OCI-LY3 (cell line): Measurements from ENCODE around the gene CCDC40.
A peak's percentile ranks its signal among the peaks of the same experiment; 100 is the strongest.

Experiments
- H2AFZ ChIP-seq: fragments of 200-600, 300-600 bp; shearing (Covaris generic); 2 replicates; pipeline ENCODE4 v1.6.0; 2014; ENCODE audit warnings: antibody characterized with exemption, low read depth, low read length
- H3K27ac ChIP-seq: fragments of 200-600, 300-600 bp; sonication (generic); 2 replicates; pipeline ENCODE4 v1.5.1; 2014; ENCODE audit warnings: mild to moderate bottlenecking, low read length, moderate library complexity, mixed read lengths
- H3K27me3 ChIP-seq: fragments of 200-600, 300-600 bp; sonication (generic); 2 replicates; pipeline ENCODE4 v1.6.1; 2014; ENCODE audit warnings: low read depth, low read length, mixed read lengths
- H3K36me3 ChIP-seq: fragments of 200-600, 300-600 bp; sonication (generic); replicated peaks from 2 replicates; pipeline ENCODE3; 2014; ENCODE audit warnings: low read depth, low read length, mixed read lengths
- H3K4me1 ChIP-seq: fragments of 300-600, 200-600 bp; sonication (generic); 2 replicates; pipeline ENCODE4 v1.6.1; 2014; ENCODE audit warnings: low read length, mixed read lengths
- H3K4me2 ChIP-seq: fragments of 200-600, 300-600 bp; sonication (generic); 2 replicates; pipeline ENCODE4 v1.6.1; 2014; ENCODE audit warnings: low read length, mixed read lengths
- H3K4me3 ChIP-seq: fragments of 300-600, 200-600 bp; sonication (generic); 2 replicates; pipeline ENCODE4 v1.5.1; 2014; ENCODE audit warnings: antibody characterized with exemption, mild to moderate bottlenecking, low read length, moderate library complexity
- H3K79me2 ChIP-seq: fragments of 300-600, 200-600 bp; shearing (Covaris generic); 2 replicates; pipeline ENCODE4 v1.6.1; 2014; ENCODE audit warnings: mild to moderate bottlenecking, low read length, mixed read lengths
- H3K9ac ChIP-seq: fragments of 300-600, 200-600 bp; shearing (Covaris generic); 2 replicates; pipeline ENCODE4 v1.6.0; 2014; ENCODE audit warnings: mild to moderate bottlenecking, low read length, moderate library complexity
- H3K9me3 ChIP-seq: fragments of 200-600, 300-600 bp; shearing (Covaris generic); 2 replicates; pipeline ENCODE4 v1.6.1; 2014; ENCODE audit warnings: low read length, mixed read lengths; ENCODE audit not compliant: insufficient read depth
- H4K20me1 ChIP-seq: fragments of 200-600, 300-600 bp; sonication (generic); 2 replicates; pipeline ENCODE4 v1.6.1; 2016; ENCODE audit warnings: low read length, mixed read lengths; ENCODE audit not compliant: insufficient read depth
- CTCF ChIP-seq: fragments of 200-600, 300-600 bp; sonication (generic); IDR thresholded peaks from 2 replicates; pipeline ENCODE4 v1.5.1; 2014; ENCODE audit warnings: antibody characterized with exemption, low read length, low read depth
- EZH2phosphoT487 ChIP-seq: fragments of 200-600 bp; shearing (Covaris generic); IDR thresholded peaks from 2 replicates; pipeline ENCODE4 v1.6.1; 2018; ENCODE audit warnings: antibody characterized with exemption, mixed run types, low read depth

Gene CCDC40

GRCh38 chr17:79996291-79996690 lies 40.2 kb upstream of the CCDC40 start:
- no peak overlapping the region for H3K9ac ChIP-seq
- no peak overlapping the region for H2AFZ ChIP-seq
- no peaks in the 10 kb centered on the region for H3K27me3 ChIP-seq
- no peaks in the 10 kb centered on the region for H3K79me2 ChIP-seq
- no peak overlapping the region for H3K4me3 ChIP-seq
- peaks cover 44% of the 10 kb centered on the region for H3K4me1 ChIP-seq
- no peak overlapping the region for H3K27ac ChIP-seq
- peaks cover 4% of the 10 kb centered on the region for H3K36me3 ChIP-seq
- H3K4me2 ChIP-seq = no peak overlapping the region
- no peaks in the 10 kb centered on the region for H4K20me1 ChIP-seq
- no peaks in the 10 kb centered on the region for H3K9me3 ChIP-seq
- no peak for TF ChIP-seq CTCF
- TF ChIP-seq EZH2phosphoT487 = no peak

- H2AFZ ChIP-seq = peak overlapping the region; percentile 68
- H3K27me3 ChIP-seq = no peaks in the 10 kb centered on the region
- TF ChIP-seq CTCF (no peak), EZH2phosphoT487 (no peak)
- peaks cover 4% of the 10 kb centered on the region for H3K36me3 ChIP-seq
- H3K27ac ChIP-seq = peak overlapping the region; percentile 34
- no peaks in the 10 kb centered on the region for H4K20me1 ChIP-seq
- peaks cover 38% of the 10 kb centered on the region for H3K4me1 ChIP-seq
- no peak overlapping the region for H3K4me3 ChIP-seq
- peak overlapping the region; percentile 44 for H3K4me2 ChIP-seq
- H3K9ac ChIP-seq = no peak overlapping the region
- no peaks in the 10 kb centered on the region for H3K79me2 ChIP-seq
- no peaks in the 10 kb centered on the region for H3K9me3 ChIP-seq
These were observed 39.3 kb upstream of the CCDC40 start for GRCh38 chr17:79997011-79997660.

GRCh38 chr17:80000136-80000535 lies 36.3 kb upstream of the CCDC40 start:
- Histone ChIP-seq H3K27me3 (no peaks in the 10 kb centered on the region), H3K4me1 (peaks cover 13% of the 10 kb centered on the region), H3K36me3 (peaks cover 4% of the 10 kb centered on the region), H4K20me1 (no peaks in the 10 kb centered on the region), H3K4me3 (no peak overlapping the region), H3K9ac (no peak overlapping the region), H2AFZ (no peak overlapping the region), H3K4me2 (no peak overlapping the region), H3K9me3 (no peaks in the 10 kb centered on the region), H3K27ac (no peak overlapping the region), H3K79me2 (no peaks in the 10 kb centered on the region)
- no peak for TF ChIP-seq CTCF
- no peak for TF ChIP-seq EZH2phosphoT487

GRCh38 chr17:80000981-80001775 lies 35.3 kb upstream of the CCDC40 start:
- Histone ChIP-seq H3K36me3 (peaks cover 4% of the 10 kb centered on the region), H4K20me1 (no peaks in the 10 kb centered on the region), H3K79me2 (no peaks in the 10 kb centered on the region), H3K9ac (no peak overlapping the region), H3K4me2 (no peak overlapping the region), H2AFZ (no peak overlapping the region), H3K4me1 (peaks cover 15% of the 10 kb centered on the region), H3K4me3 (no peak overlapping the region), H3K27ac (no peak overlapping the region), H3K27me3 (no peaks in the 10 kb centered on the region), H3K9me3 (no peaks in the 10 kb centered on the region)
- TF ChIP-seq CTCF (no peak), EZH2phosphoT487 (no peak)
